B cell (primary cell): ENCODE data around the gene HSPB6. TPM values are rescaled to one million over a fixed set of nuclear protein-coding genes. Genes with fewer than 3 reads are reported as not detected.

Experiments used
- ATAC-seq: fragments of 200-7000 bp; cut with Tn5 transposase; one replicate; pipeline ENCODE4 v1.10.0; 2021; ENCODE audit warnings: low read depth, mild to moderate bottlenecking, moderate number of reproducible peaks, moderate library complexity
- CTCF ChIA-PET: fragments of 350-600 bp; sonication (Branson Sonifier 250); formaldehyde crosslinking; loops from one replicate; lab custom pipeline; 2021; ENCODE audit warnings: antibody characterized with exemption, inconsistent platforms; lab: Charles Lee
- POLR2A ChIA-PET: fragments of 350-600 bp; sonication (Branson Sonifier 250); formaldehyde crosslinking; loops from one replicate; lab custom pipeline; 2021; ENCODE audit warnings: antibody characterized with exemption; lab: Charles Lee
- DNase-seq: peaks from one replicate; pipeline ENCODE4 v3.0.0; 2013
- H2AFZ ChIP-seq: 2 replicates; pipeline ENCODE4 v1.6.1; 2012; ENCODE audit warnings: mild to moderate bottlenecking, low read depth, low read length; ENCODE audit not compliant: insufficient read depth, poor library complexity, severe bottlenecking
- H3K27ac ChIP-seq, 2 donors: 1 replicate in 1 of 2; 2 replicates in 1 of 2; pipeline ENCODE4 v1.5.1; 2012 to 2013; ENCODE audit warnings: low read length in 2 of 2, mild to moderate bottlenecking in 2 of 2, moderate library complexity in 1 of 2
- H3K27me3 ChIP-seq, 4 experiments: fragments of 200-600 bp in 1 of 4; sonication (generic) in 1 of 4; replicated peaks in 1 of 4; 1 replicate in 2 of 4; 2 replicates in 2 of 4; pipeline versions ENCODE4 v1.6.1 to v1.7.0; 2013 to 2016; ENCODE audit warnings: low read length in 3 of 4, mild to moderate bottlenecking in 2 of 4, mixed read lengths in 1 of 4, moderate library complexity in 1 of 4; ENCODE audit not compliant: insufficient read depth in 4 of 4, control insufficient read depth in 3 of 4; ENCODE audit errors: control extremely low read depth in 1 of 4
- H3K36me3 ChIP-seq, 2 experiments: replicated peaks in 1 of 2; 1 replicate in 1 of 2; 2 replicates in 1 of 2; pipeline versions ENCODE4 v1.6.1 to v1.7.1; 2013; ENCODE audit warnings: low read length in 1 of 2; ENCODE audit not compliant: insufficient read depth in 2 of 2, control insufficient read depth in 1 of 2; ENCODE audit errors: control extremely low read depth in 1 of 2, extremely low read depth in 1 of 2
- H3K4me1 ChIP-seq, 2 donors: fragments of 200-600 bp in 1 of 2; sonication (generic) in 1 of 2; 1 replicate in 1 of 2; 2 replicates in 1 of 2; pipeline versions ENCODE4 v1.5.1 to v1.6.1; 2013 to 2017; ENCODE audit warnings: low read length in 2 of 2; ENCODE audit not compliant: control insufficient read depth in 2 of 2, insufficient read depth in 2 of 2
- H3K4me2 ChIP-seq: replicated peaks from 2 replicates; pipeline ENCODE3; 2012; ENCODE audit warnings: mild to moderate bottlenecking, low read depth, low read length; ENCODE audit not compliant: poor library complexity, severe bottlenecking
- H3K4me3 ChIP-seq, 5 experiments: fragments of 200-600 bp in 1 of 5; sonication (generic) in 1 of 5; 1 replicate in 3 of 5; 2 replicates in 2 of 5; pipeline versions ENCODE4 v1.5.1 to v1.7.0; 2011 to 2016; ENCODE audit warnings: low read length in 4 of 5, mild to moderate bottlenecking in 4 of 5, low read depth in 2 of 5, control low read depth in 1 of 5, moderate library complexity in 1 of 5; ENCODE audit not compliant: insufficient read depth in 1 of 5; ENCODE audit errors: control extremely low read depth in 1 of 5, extremely low read depth in 1 of 5
- H3K79me2 ChIP-seq: fragments of 200-600 bp; sonication (generic); one replicate; pipeline ENCODE4 v1.6.0; 2016; ENCODE audit warnings: low read length; ENCODE audit not compliant: control insufficient read depth, insufficient read depth
- H3K9ac ChIP-seq: fragments of 200-600 bp; sonication (generic); 2 replicates; pipeline ENCODE4 v1.6.1; 2017; ENCODE audit warnings: mild to moderate bottlenecking, low read length, moderate library complexity
- H3K9me3 ChIP-seq, 3 donors: one replicate each; pipeline versions ENCODE4 v1.6.1 to v1.7.1; 2013; ENCODE audit warnings: low read length in 2 of 3; ENCODE audit not compliant: control insufficient read depth in 2 of 3, insufficient read depth in 1 of 3; ENCODE audit errors: control extremely low read depth in 1 of 3
- H4K20me1 ChIP-seq: 2 replicates; pipeline ENCODE4 v1.6.0; 2012; ENCODE audit warnings: mild to moderate bottlenecking, low read length; ENCODE audit not compliant: insufficient read depth, control insufficient read depth, poor library complexity, severe bottlenecking
- H3K27ac Mint-ChIP-seq: one replicate; pipeline ENCODE4 v1.8.0; 2021; ENCODE audit warnings: mixed read lengths
- H3K27me3 Mint-ChIP-seq: one replicate; pipeline ENCODE4 v1.8.0; 2021; ENCODE audit warnings: mixed read lengths
- H3K4me1 Mint-ChIP-seq: one replicate; pipeline ENCODE4 v1.8.0; 2021; ENCODE audit warnings: mixed read lengths
- H3K4me3 Mint-ChIP-seq: one replicate; pipeline ENCODE4 v1.8.0; 2021; ENCODE audit warnings: mixed read lengths
- H3K9me3 Mint-ChIP-seq: one replicate; pipeline ENCODE4 v1.8.0; 2022; ENCODE audit warnings: mixed read lengths; ENCODE audit not compliant: insufficient read depth
- EZH2 ChIP-seq: IDR thresholded peaks from 2 replicates; pipeline ENCODE4 v1.6.1; 2012; ENCODE audit warnings: borderline replicate concordance, low read depth, mild to moderate bottlenecking, moderate library complexity, low read length; ENCODE audit not compliant: insufficient read depth, poor library complexity, severe bottlenecking
- WGBS: methylation state at CpG from one replicate; pipeline ENCODE4 v1.1.5; 2013; ENCODE audit warnings: missing lambda C conversion rate; ENCODE audit not compliant: insufficient coverage; 5-methylcytosine and 5-hydroxymethylcytosine counted together
- intact Hi-C: fragments of 100-400 bp; cut with micrococcal nuclease; formaldehyde crosslinking; loops from one replicate; pipeline ENCODE4 v1.10.0; 2022
- polyA plus RNA-seq: library from polyadenylated mRNA; depleted of rRNA; stranded (reverse); fragments of >200 nt; gene quantifications from 2 replicates; pipeline ENCODE4 v1.2.3, GENCODE V29; 2012
- total RNA-seq, 2 donors: library from RNA; stranded (reverse); fragments of 120-200 nt in 1 of 2; gene quantifications; 1 replicate in 1 of 2; 2 replicates in 1 of 2; pipeline versions ENCODE4 v1.2.3 to v1.2.4, GENCODE V29; 2013 to 2022
- TF ChIP-seq, protein P1 (sequence below): fragments of 200-600 bp; IDR thresholded peaks from one replicate; pipeline ENCODE4 v1.8.0; 2022; ENCODE audit warnings: antibody characterized with exemption, mild to moderate bottlenecking

Gene HSPB6
- total and polyA plus RNA-seq, 2 donors (not counting 1 experiment from before 2014, with no cell fraction given): not detected

DNA sequence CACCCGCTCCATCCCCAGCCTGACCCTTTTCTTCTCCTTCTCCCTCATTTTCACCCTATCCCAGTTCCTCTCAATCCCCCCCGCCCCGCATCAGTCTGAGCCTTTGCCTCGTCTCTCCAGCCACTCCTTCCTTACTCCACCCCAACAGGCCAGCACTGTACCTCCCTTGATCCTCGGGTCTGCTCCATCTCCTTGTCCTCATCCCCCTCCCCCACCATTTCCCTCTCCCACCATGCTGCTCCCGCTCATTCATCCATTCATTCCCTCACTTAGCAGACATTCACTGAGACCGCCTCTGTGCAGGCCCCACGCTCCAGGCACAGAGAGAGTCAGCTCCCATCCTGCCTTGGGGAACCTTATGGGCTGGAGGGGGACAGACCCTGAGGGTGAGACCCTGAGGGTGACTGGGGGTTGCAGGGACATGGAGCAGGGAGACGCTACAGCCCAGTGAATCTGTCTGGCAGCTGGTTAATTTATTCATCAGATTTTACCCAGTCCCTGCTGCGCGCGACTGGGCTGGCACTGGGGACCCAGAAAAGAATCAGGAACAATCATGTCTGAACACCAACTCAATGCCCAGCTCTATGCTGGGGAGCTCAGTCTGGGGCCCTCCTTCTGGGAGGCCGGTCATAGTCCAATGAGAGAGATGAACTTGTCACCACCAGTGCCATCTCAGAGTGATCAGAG is 19.4 kb upstream of the HSPB6 start:
- H3K4me1 ChIP-seq: peaks cover 10 to 16% of the 10 kb centered on the region in 2 donors
- ChIA-PET POLR2A (interaction anchor here (0.6 kb wide), 1 partner anchor 566 kb away, joined by 4 read pairs; no protein-coding TSS in a partner anchor), CTCF (no interaction called here)
- H3K36me3 ChIP-seq: peaks cover 0 to 2% of the 10 kb centered on the region in 2 experiments
- Mint-ChIP-seq H3K27me3 (no peaks in the 10 kb centered on the region), H3K9me3 (no peaks in the 10 kb centered on the region), H3K4me3 (peak overlapping the region; percentile 76), H3K4me1 (peaks cover 10% of the 10 kb centered on the region), H3K27ac (no peak overlapping the region)
- H3K9me3 ChIP-seq: no peaks in the 10 kb centered on the region
- H3K27ac ChIP-seq: no peak overlapping the region
- H4K20me1 ChIP-seq: no peaks in the 10 kb centered on the region
- H3K79me2 ChIP-seq: peaks cover 4% of the 10 kb centered on the region
- H2AFZ ChIP-seq: peak overlapping the region; percentile 73
- peak overlapping the region; percentile 90 for H3K4me2 ChIP-seq
- DNase-seq (no peak), ATAC-seq (no peak)
- 68% methylated on average over 12 of the region's 13 CpGs for WGBS
- intact Hi-C loops: no loop called here
- TF ChIP-seq, protein P1, sequence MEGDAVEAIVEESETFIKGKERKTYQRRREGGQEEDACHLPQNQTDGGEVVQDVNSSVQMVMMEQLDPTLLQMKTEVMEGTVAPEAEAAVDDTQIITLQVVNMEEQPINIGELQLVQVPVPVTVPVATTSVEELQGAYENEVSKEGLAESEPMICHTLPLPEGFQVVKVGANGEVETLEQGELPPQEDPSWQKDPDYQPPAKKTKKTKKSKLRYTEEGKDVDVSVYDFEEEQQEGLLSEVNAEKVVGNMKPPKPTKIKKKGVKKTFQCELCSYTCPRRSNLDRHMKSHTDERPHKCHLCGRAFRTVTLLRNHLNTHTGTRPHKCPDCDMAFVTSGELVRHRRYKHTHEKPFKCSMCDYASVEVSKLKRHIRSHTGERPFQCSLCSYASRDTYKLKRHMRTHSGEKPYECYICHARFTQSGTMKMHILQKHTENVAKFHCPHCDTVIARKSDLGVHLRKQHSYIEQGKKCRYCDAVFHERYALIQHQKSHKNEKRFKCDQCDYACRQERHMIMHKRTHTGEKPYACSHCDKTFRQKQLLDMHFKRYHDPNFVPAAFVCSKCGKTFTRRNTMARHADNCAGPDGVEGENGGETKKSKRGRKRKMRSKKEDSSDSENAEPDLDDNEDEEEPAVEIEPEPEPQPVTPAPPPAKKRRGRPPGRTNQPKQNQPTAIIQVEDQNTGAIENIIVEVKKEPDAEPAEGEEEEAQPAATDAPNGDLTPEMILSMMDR: no peak
- TF ChIP-seq EZH2: no peak
- H3K27me3 ChIP-seq: no peaks in the 10 kb centered on the region
- peak overlapping the region; percentile 62 for H3K9ac ChIP-seq
- peak overlapping the region in 4 of 5 experiments; percentile 52 to 68 (median 60) for H3K4me3 ChIP-seq
